ENCODE results near the gene ATG4C.

Gene ATG4C

GRCh38 chr1:62790716-62791115 lies 6.8 kb downstream of the ATG4C start:
- no peak for TF ChIP-seq CTCF (IDR thresholded peaks at IDR 0.05)

- TF ChIP-seq CTCF (IDR thresholded peaks at IDR 0.05), result no peak
Measured at GRCh38 chr1:62794053-62794452, 10.1 kb downstream of the ATG4C start.

- no peak for TF ChIP-seq CTCF (IDR thresholded peaks at IDR 0.05)
Measured at GRCh38 chr1:62796221-62796620, 12.3 kb downstream of the ATG4C start.

GRCh38 chr1:62799688-62800087 lies 15.8 kb downstream of the ATG4C start:
- no peak for TF ChIP-seq CTCF (IDR thresholded peaks at IDR 0.05)

GRCh38 chr1:62800281-62800680 lies 16.3 kb downstream of the ATG4C start:
- TF ChIP-seq CTCF (IDR thresholded peaks at IDR 0.05), result no peak

- TF ChIP-seq CTCF (IDR thresholded peaks at IDR 0.05), result no peak
Measured at GRCh38 chr1:62800825-62801306, 16.9 kb downstream of the ATG4C start.

- TF ChIP-seq CTCF (IDR thresholded peaks at IDR 0.05), result no peak
Measured at GRCh38 chr1:62809788-62810187, 25.9 kb downstream of the ATG4C start.
